ENCODE data around the gene ISX. TPM values are rescaled to one million over a fixed set of nuclear protein-coding genes. Genes with fewer than 3 reads are reported as not detected.

ISX gene
- total and polyA plus RNA-seq, 9 of the 15 experiments (the other 6 are each of a cell fraction or from before 2014, with no cell fraction given), result 0.03 to 0.36 (median 0.07) TPM

DNA sequence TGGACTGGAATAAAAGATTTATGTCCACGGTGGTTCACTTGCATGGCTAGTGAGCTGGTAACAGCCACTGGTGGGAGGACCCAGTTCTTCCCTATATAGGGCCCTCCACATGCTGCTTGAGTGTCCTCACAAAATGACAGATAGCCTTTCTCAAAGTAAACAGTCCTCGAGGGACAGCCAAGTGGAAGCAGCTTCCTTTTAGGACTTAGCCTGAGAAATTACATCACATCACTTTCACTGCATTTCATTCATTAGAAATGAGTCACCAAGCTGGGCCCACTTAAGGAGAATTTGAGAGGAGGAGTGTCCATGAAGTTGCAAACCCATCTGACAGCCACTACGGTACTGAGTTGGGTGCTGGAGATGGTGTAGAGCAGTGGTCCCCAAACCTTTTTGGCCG, 7.0 kb downstream of the ISX start (continued):
- TF ChIP-seq, protein P1, sequence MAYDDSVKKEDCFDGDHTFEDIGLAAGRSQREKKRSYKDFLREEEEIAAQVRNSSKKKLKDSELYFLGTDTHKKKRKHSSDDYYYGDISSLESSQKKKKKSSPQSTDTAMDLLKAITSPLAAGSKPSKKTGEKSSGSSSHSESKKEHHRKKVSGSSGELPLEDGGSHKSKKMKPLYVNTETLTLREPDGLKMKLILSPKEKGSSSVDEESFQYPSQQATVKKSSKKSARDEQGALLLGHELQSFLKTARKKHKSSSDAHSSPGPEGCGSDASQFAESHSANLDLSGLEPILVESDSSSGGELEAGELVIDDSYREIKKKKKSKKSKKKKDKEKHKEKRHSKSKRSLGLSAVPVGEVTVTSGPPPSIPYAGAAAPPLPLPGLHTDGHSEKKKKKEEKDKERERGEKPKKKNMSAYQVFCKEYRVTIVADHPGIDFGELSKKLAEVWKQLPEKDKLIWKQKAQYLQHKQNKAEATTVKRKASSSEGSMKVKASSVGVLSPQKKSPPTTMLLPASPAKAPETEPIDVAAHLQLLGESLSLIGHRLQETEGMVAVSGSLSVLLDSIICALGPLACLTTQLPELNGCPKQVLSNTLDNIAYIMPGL (CRISPR knock-in tag; IDR thresholded peaks at IDR 0.05), result no peak
- no peak for TF ChIP-seq ZFX (CRISPR knock-in tag; IDR thresholded peaks at IDR 0.05)
- TF ChIP-seq MAZ (CRISPR knock-in tag; conservative IDR thresholded peaks at IDR 0.05 in 1 of 2, IDR thresholded peaks at IDR 0.05 in 1 of 2), result no peak
- no peak for TF ChIP-seq ZNF224 (CRISPR knock-in tag; IDR thresholded peaks at IDR 0.05)
- TF ChIP-seq JUND (IDR thresholded peaks at IDR 0.05; ENCODE audit: borderline replicate concordance, low read depth, low read length), result peak; percentile 56; the same call in 1 of the 2 replicates
- TF ChIP-seq JUND (tag; IDR thresholded peaks at IDR 0.05; ENCODE audit: borderline replicate concordance, low read depth, low read length), result peak; percentile 69; the same call in 2 of the 3 replicates
- TF ChIP-seq HDAC2 (IDR thresholded peaks at IDR 0.05), result no peak
- no peak for TF ChIP-seq DDX20 (tag; IDR thresholded peaks at IDR 0.05; ENCODE audit: low read depth)
- no peak for TF ChIP-seq XRCC3 (IDR thresholded peaks at IDR 0.05)
- no peak for TF ChIP-seq KLF1 (tag; IDR thresholded peaks at IDR 0.05)
- TF ChIP-seq KAT8 (IDR thresholded peaks at IDR 0.05; ENCODE audit: low read depth), result no peak
- TF ChIP-seq RCOR1 (IDR thresholded peaks at IDR 0.05; ENCODE audit: borderline replicate concordance in 1 of 2, low read depth in 2 of 2, low read length in 2 of 2), result no peak
- TF ChIP-seq FOSL1 (tag; conservative IDR thresholded peaks at IDR 0.05), result 0 out of 2 replicates have a peak, but pooled peaks have one; percentile 23
- no peak for TF ChIP-seq ZC3H11A (IDR thresholded peaks at IDR 0.05; ENCODE audit: low read depth, low read length)
- TF ChIP-seq ARID3A (IDR thresholded peaks at IDR 0.05; ENCODE audit: borderline replicate concordance, low read depth, low read length), result no peak
- no peak for TF ChIP-seq ZNF354B (CRISPR knock-in tag; IDR thresholded peaks at IDR 0.05)
- TF ChIP-seq CEBPG (CRISPR knock-in tag; IDR thresholded peaks at IDR 0.05), result no peak
- peak in 1 of 2 experiments; percentile 74; a peak in 2 of 4 replicates for TF ChIP-seq CEBPG (tag; conservative IDR thresholded peaks at IDR 0.05 in 1 of 2, IDR thresholded peaks at IDR 0.05 in 1 of 2)
- TF ChIP-seq MNT (conservative IDR thresholded peaks at IDR 0.05), result no peak
- no peak for TF ChIP-seq KAT7 (CRISPR knock-in tag; IDR thresholded peaks at IDR 0.05; ENCODE audit: borderline replicate concordance)
- TF ChIP-seq MAFK (IDR thresholded peaks at IDR 0.05; ENCODE audit: low read length), result no peak
- TF ChIP-seq HOXB6 (CRISPR knock-in tag; IDR thresholded peaks at IDR 0.05; ENCODE audit: borderline replicate concordance), result no peak
- peak; percentile 76 for TF ChIP-seq MEIS2 (IDR thresholded peaks at IDR 0.05; ENCODE audit: partially characterized antibody)
- no peak for TF ChIP-seq RBM14 (IDR thresholded peaks at IDR 0.05; ENCODE audit: borderline replicate concordance, insufficient read depth, low read depth, low read length)
- TF ChIP-seq CBFA2T2 (conservative IDR thresholded peaks at IDR 0.05), result no peak
